Naive B cell (primary cell): ENCODE data around the gene D2HGDH. TPM values are rescaled to one million over a fixed set of nuclear protein-coding genes. Genes with fewer than 3 reads are reported as not detected.

ENCODE experiments used
- ATAC-seq, 2 donors: fragments of 150-1000 bp; cut with Tn5 transposase; 2 replicates each; pipeline ENCODE4 v1.10.0; 2021; ENCODE audit warnings: low read depth in 2 of 2, mild to moderate bottlenecking in 2 of 2, moderate library complexity in 2 of 2
- DNase-seq: peaks from one replicate; pipeline ENCODE4 v3.0.0; 2022
- H3K27ac Mint-ChIP-seq, 6 donors: one replicate each; pipeline ENCODE4 v1.8.0; 2020 to 2022; ENCODE audit warnings: mild to moderate bottlenecking in 6 of 6, mixed read lengths in 6 of 6, moderate library complexity in 5 of 6, inconsistent platforms in 2 of 6
- H3K27me3 Mint-ChIP-seq, 3 donors: one replicate each; pipeline ENCODE4 v1.8.0; 2021 to 2022; ENCODE audit warnings: mixed read lengths in 3 of 3, mild to moderate bottlenecking in 1 of 3
- H3K36me3 Mint-ChIP-seq, 2 donors: one replicate each; pipeline ENCODE4 v1.8.0; 2020 to 2022; ENCODE audit warnings: mixed read lengths in 2 of 2, inconsistent platforms in 1 of 2, mild to moderate bottlenecking in 1 of 2
- H3K4me1 Mint-ChIP-seq, 3 donors: one replicate each; pipeline ENCODE4 v1.8.0; 2020 to 2022; ENCODE audit warnings: mixed read lengths in 3 of 3, inconsistent platforms in 1 of 3, mild to moderate bottlenecking in 1 of 3, moderate library complexity in 1 of 3
- H3K4me3 Mint-ChIP-seq, 8 donors: one replicate each; pipeline ENCODE4 v1.8.0; 2020 to 2022; ENCODE audit warnings: mild to moderate bottlenecking in 8 of 8, mixed read lengths in 8 of 8, moderate library complexity in 8 of 8, inconsistent platforms in 2 of 8
- H3K9me3 Mint-ChIP-seq, 7 donors: one replicate each; pipeline ENCODE4 v1.8.0; 2020 to 2022; ENCODE audit warnings: mixed read lengths in 7 of 7, mild to moderate bottlenecking in 5 of 7, inconsistent platforms in 2 of 7, moderate library complexity in 1 of 7
- polyA plus RNA-seq, 6 donors: library from polyadenylated mRNA; unstranded; fragments of 300-500 nt; fragmentation: Illumina TruSeq; gene quantifications; one replicate each; pipeline ENCODE4 v1.2.3, GENCODE V29; 2021; ENCODE audit warnings: low read depth in 6 of 6

The D2HGDH gene
- polyA plus RNA-seq, result 1 to 10 TPM; 1.1 to 7.2 (median 2.4) TPM

DNA sequence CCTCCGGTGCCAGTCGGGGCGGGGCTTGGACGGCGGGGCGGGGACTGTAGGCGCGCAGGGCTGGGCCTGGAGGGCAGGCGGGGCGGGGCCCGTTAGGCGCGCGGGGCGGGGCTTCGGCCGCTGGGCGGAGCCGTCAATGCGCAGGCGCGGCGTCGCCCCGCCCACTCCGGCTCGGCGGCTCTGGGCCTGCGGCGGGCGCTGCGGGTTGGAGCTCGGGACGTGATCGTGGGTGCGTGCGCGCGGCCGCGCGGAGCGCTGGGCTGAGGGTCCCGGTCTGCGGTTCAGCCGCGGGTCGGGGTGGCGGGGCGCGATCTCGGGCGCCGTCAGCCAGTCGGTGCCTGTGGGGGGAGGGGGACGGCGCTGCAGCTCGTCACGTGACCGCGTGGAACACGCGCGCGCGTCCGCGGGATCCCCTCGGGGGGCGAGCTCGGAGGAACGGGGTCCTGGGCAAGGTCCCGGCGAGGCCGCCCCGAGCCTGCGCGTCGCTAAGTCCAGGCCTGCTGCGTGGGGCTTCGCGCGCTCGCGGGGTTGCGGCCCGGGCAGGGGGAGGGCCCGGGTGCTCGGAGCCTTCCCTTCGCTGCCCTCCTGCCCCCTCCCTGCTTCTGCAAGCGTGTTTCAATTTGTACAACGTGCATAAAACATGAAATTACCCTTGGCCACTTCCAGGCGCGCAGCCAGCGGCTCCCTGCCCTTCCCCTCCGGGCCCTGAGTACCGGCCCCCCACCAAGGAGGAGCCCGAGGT is at the start of gene D2HGDH:
D2HGDH (plus strand) TSS at position 164 of the 742 bp plus-strand sequence. CDS start 595 bp downstream, outside the sequence.
- DNase-seq (peak; percentile 92), ATAC-seq (peak; percentile 85 to 88)
- Mint-ChIP-seq H3K27ac (peak within 1 kb of the TSS in 4 of 6 donors; percentile 87 to 98 (median 92)), H3K4me1 (peaks cover 0 to 23% (median 17%) of the 10 kb centered on the region in 3 donors), H3K36me3 (no peaks in the 10 kb centered on the region), H3K4me3 (peak within 1 kb of the TSS; percentile 77 to 92 (median 88)), H3K27me3 (no peaks in the 10 kb centered on the region), H3K9me3 (no peaks in the 10 kb centered on the region)

DNA sequence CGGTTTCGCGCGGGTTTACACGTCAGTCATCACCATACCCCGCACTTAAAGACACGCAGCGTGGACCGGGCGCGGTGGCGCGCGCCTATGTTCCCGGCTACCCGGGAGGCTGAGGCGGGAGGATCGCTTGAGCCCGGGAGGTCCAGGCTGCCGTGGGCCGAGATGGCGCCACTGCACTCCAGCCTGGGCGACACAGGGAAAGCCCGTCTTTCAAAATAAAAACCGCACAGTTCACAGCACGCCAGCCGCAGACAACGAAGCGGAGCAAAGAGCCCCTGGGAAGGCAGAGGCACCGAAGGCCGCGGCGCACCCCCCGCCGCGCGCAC is 48.1 kb upstream of the D2HGDH start:
- Mint-ChIP-seq H3K4me1 (peaks cover 17 to 34% (median 19%) of the 10 kb centered on the region in 3 donors), H3K4me3 (peak overlapping the region; percentile 78 to 95 (median 91)), H3K27ac (peak overlapping the region in 4 of 6 donors; percentile 12 to 86 (median 48)), H3K36me3 (no peaks in the 10 kb centered on the region), H3K9me3 (no peaks in the 10 kb centered on the region), H3K27me3 (no peaks in the 10 kb centered on the region)
- DNase-seq (no peak), ATAC-seq (peak in 1 of 2 donors; percentile 7)

GRCh38 chr2:241686650-241687425 is 47.6 kb upstream of the D2HGDH start, which contains the start of gene DTYMK:
Gene DTYMK, minus strand, starts transcription at chr2:241686815. Its CDS starts 32 bp downstream, at chr2:241686783.
- no peaks in the 10 kb centered on the region for H3K36me3 Mint-ChIP-seq
- no peaks in the 10 kb centered on the region for H3K9me3 Mint-ChIP-seq
- H3K4me3 Mint-ChIP-seq, result peak within 1 kb of the TSS; percentile 89 to 96 (median 92)
- peaks cover 17 to 38% (median 19%) of the 10 kb centered on the region in 3 donors for H3K4me1 Mint-ChIP-seq
- ATAC-seq (peak; percentile 91 to 94), DNase-seq (peak; percentile 98)
- H3K27ac Mint-ChIP-seq, result peak within 1 kb of the TSS; percentile 86 to 98 (median 92)
- no peaks in the 10 kb centered on the region for H3K27me3 Mint-ChIP-seq

DNA sequence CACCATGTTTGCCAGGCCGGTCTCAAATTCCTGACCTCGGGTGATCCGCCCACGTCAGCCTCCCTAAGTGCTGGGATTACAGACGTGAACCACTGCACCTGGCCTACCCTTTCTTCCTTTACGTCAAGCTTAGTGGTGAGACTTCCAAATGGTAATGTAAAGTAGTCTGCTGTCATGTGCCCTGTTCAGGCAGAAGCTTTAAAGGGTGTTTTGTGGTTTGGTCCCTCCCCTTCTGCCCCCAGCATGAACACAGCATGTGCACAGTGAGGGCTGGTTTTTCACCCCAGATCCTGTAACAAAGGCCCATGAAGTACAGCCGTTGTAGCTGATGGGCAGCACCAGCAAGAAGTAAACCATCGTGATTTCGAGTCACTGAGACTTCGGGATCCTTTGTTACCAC is 45.1 kb upstream of the D2HGDH start:
- Mint-ChIP-seq H3K36me3 (no peaks in the 10 kb centered on the region), H3K4me3 (peak overlapping the region in 5 of 8 donors; percentile 18 to 95 (median 56)), H3K27me3 (no peaks in the 10 kb centered on the region), H3K27ac (peak overlapping the region in 2 of 6 donors; percentile 38 to 79), H3K4me1 (peaks cover 17 to 36% (median 19%) of the 10 kb centered on the region in 3 donors), H3K9me3 (no peaks in the 10 kb centered on the region)
- no peak for ATAC-seq
- DNase-seq, result no peak

- Mint-ChIP-seq H3K27ac (peak overlapping the region in 1 of 6 donors; percentile 33), H3K4me3 (no peak overlapping the region), H3K9me3 (no peaks in the 10 kb centered on the region), H3K27me3 (no peaks in the 10 kb centered on the region), H3K4me1 (peaks cover 17 to 36% (median 19%) of the 10 kb centered on the region in 3 donors), H3K36me3 (no peaks in the 10 kb centered on the region)
- DNase-seq (no peak), ATAC-seq (no peak)
These were observed 44.2 kb upstream of the D2HGDH start for GRCh38 chr2:241690202-241690717.

- no peak for ATAC-seq
- Mint-ChIP-seq H3K4me1 (peaks cover 12 to 27% (median 14%) of the 10 kb centered on the region in 3 donors), H3K9me3 (no peaks in the 10 kb centered on the region), H3K36me3 (no peaks in the 10 kb centered on the region), H3K27me3 (no peaks in the 10 kb centered on the region), H3K4me3 (no peak overlapping the region), H3K27ac (peak overlapping the region in 1 of 6 donors; percentile 87)
- DNase-seq, result no peak
These were observed 42.0 kb upstream of the D2HGDH start for GRCh38 chr2:241692448-241692847.

DNA sequence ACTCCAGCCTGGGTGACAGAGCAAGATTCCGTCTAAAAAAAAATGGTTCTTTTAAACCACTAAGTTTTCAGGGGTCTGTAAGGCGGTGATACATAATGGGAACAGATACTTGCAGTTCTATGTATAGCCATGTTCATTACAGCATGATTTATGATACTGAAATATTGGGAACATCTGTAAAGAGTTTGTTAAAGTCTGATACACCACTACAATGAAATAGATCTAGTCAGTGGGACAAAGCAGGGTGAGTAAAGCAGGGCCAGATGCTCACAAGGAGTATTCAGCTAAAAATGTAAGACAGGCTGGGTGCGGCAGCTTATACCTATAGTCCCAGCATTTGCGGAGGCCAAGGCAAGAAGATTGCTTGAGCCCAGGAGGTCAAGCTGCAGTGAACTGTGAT is 38.8 kb upstream of the D2HGDH start:
- Mint-ChIP-seq H3K27me3 (no peaks in the 10 kb centered on the region), H3K4me1 (peaks cover 0 to 14% (median 10%) of the 10 kb centered on the region in 3 donors), H3K27ac (peak overlapping the region in 1 of 6 donors; percentile 30), H3K9me3 (no peaks in the 10 kb centered on the region), H3K36me3 (no peaks in the 10 kb centered on the region), H3K4me3 (no peak overlapping the region)
- DNase-seq (no peak), ATAC-seq (no peak)

- H3K27ac Mint-ChIP-seq, result peak overlapping the region; percentile 72 to 98 (median 96)
- no peaks in the 10 kb centered on the region for H3K9me3 Mint-ChIP-seq
- ATAC-seq (no peak), DNase-seq (no peak)
- H3K36me3 Mint-ChIP-seq, result peaks cover 6 to 7% of the 10 kb centered on the region in 2 donors
- peak overlapping the region; percentile 81 to 95 (median 92) for H3K4me3 Mint-ChIP-seq
- peaks cover 15 to 35% (median 27%) of the 10 kb centered on the region in 3 donors for H3K4me1 Mint-ChIP-seq
- H3K27me3 Mint-ChIP-seq, result no peaks in the 10 kb centered on the region
These were observed 33.4 kb upstream of the D2HGDH start for GRCh38 chr2:241701149-241701398.

GRCh38 chr2:241701399-241702154 is 32.9 kb upstream of the D2HGDH start, which contains the start of gene ING5:
Gene ING5, plus strand, starts transcription at chr2:241702039. Its CDS starts 27 bp downstream, at chr2:241702066.
- H3K27ac Mint-ChIP-seq, result peak within 1 kb of the TSS; percentile 72 to 98 (median 96)
- H3K4me3 Mint-ChIP-seq, result peak within 1 kb of the TSS; percentile 83 to 95 (median 92)
- no peaks in the 10 kb centered on the region for H3K27me3 Mint-ChIP-seq
- H3K4me1 Mint-ChIP-seq, result peaks cover 15 to 37% (median 28%) of the 10 kb centered on the region in 3 donors
- peaks cover 9 to 11% of the 10 kb centered on the region in 2 donors for H3K36me3 Mint-ChIP-seq
- ATAC-seq (peak; percentile 69 to 70), DNase-seq (peak; percentile 97)
- peaks cover 0 to 1% (median 0%) of the 10 kb centered on the region in 7 donors for H3K9me3 Mint-ChIP-seq

DNA sequence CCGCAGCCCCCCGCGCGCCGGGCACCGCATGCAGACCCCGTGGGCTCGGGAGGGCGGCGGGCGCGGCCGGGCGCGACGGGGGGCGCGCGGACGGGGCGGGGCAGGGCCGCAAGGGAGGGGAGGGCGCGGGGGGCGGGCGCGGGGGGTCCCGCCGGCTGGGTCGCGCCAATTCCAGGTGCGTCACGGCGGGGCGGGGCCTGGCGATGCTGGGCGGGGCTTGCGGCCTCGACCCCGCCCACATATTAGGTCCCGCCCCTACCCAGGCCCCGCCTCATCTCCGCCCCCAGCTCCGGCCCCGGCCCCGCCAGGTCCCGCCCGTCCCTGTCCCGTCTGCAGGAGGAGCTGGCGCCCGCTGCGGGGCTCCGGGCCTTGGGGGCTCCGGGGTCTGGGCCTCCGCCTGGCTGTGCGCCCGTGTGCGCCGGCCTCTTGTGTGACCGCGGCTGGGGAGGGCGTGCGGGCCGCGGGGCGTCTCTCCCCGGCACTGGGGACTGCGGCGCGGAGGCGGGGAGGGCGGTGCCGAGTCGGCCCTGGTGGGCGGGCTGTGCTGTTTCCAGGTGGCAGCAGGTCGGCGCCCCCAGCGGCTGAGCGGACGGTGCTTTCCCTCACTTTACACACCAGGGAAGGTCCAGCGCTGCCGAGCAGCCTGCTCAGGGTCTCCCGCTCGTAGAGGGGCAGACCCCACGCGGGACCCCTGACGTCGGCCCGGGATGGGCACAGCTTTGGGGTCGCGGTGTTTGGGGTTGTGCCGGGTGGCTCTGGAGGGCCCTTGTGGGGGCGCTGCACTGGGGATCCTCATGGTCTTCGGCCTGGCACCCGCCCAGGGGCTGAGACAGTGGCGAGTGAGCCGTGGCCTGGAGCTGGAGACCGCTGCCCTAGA is 32.0 kb upstream of the D2HGDH start:
- Mint-ChIP-seq H3K27ac (peak overlapping the region; percentile 64 to 97 (median 89)), H3K4me1 (peaks cover 15 to 37% (median 27%) of the 10 kb centered on the region in 3 donors), H3K27me3 (no peaks in the 10 kb centered on the region), H3K9me3 (peaks cover 0 to 6% (median 0%) of the 10 kb centered on the region in 7 donors), H3K4me3 (peak overlapping the region; percentile 83 to 92 (median 88)), H3K36me3 (peaks cover 9 to 13% of the 10 kb centered on the region in 2 donors)
- DNase-seq (peak; percentile 94), ATAC-seq (peak; percentile 64 to 67)

DNA sequence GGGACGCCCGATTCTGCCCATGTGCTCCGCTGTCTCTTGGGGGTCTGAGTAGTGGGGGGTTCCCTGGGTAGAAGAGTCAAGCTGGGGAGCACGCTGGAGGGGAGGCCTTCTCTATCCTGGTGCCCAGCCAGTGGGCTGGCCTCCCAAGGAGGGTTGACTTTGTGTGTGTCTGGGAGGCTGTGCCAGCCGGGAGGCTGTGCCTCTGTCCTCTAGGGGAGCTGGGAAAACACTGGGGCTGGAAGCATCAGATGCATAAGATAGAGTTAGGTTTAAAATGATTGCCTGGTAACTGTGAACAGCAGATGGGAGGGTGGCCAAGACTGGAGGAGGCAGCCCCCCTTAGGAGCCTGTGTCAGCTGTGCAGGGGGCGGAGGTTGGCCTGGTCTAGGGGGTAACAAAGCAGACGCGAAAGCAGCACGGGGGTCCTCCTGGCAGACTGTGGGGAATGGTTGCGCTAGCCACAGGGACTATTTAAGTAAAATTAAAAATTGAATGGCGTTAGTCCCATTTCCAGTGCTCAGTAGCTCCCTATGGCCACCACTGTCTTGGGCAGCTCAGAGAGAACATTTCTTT is 31.3 kb upstream of the D2HGDH start:
- Mint-ChIP-seq H3K9me3 (peaks cover 0 to 6% (median 0%) of the 10 kb centered on the region in 7 donors), H3K4me3 (peak overlapping the region; percentile 83 to 92 (median 88)), H3K27me3 (no peaks in the 10 kb centered on the region)

DNA sequence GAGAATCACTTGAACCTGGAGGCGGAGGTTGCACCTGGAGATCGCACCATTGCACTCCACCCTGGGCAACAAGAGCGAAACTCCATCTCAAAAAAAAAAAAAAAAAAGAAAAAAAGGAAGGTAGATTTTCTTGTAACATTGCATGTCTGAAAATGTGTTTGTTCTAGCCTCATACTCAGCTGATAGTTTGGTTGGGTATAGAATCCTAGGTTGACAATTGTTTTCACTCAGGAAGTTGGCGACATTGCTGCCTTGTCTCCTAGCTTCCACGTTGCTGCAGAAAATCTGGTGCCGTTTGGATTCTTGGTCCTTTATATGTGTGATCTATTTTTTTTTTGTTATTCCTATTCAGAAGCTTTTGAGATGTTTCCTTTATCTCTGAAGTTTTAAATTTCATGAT is 27.9 kb upstream of the D2HGDH start:
- no peak overlapping the region for H3K27ac Mint-ChIP-seq
- ATAC-seq, result no peak
- no peak for DNase-seq
- H3K36me3 Mint-ChIP-seq, result peaks cover 29 to 31% of the 10 kb centered on the region in 2 donors
- H3K9me3 Mint-ChIP-seq, result peaks cover 0 to 9% (median 0%) of the 10 kb centered on the region in 7 donors
- H3K4me3 Mint-ChIP-seq, result no peak overlapping the region
- H3K27me3 Mint-ChIP-seq, result no peaks in the 10 kb centered on the region
- peaks cover 15 to 22% (median 22%) of the 10 kb centered on the region in 3 donors for H3K4me1 Mint-ChIP-seq

More for the DNA sequence above, 31.3 kb upstream of the D2HGDH start:
- ATAC-seq, result no peak
- no peak for DNase-seq
- Mint-ChIP-seq H3K36me3 (peaks cover 9 to 14% of the 10 kb centered on the region in 2 donors), H3K4me1 (peaks cover 15 to 37% (median 24%) of the 10 kb centered on the region in 3 donors), H3K27ac (peak overlapping the region; percentile 64 to 97 (median 86))
